NCI-H1105 treated with DMSO at 0.1 percent for 48 hours (cell line): ENCODE measurements around the gene PTPRZ1.

Experiments
- DNase-seq: peaks from one replicate; lab custom pipeline; 2025; lab: John Stamatoyannopoulos, UW

The PTPRZ1 gene

DNA sequence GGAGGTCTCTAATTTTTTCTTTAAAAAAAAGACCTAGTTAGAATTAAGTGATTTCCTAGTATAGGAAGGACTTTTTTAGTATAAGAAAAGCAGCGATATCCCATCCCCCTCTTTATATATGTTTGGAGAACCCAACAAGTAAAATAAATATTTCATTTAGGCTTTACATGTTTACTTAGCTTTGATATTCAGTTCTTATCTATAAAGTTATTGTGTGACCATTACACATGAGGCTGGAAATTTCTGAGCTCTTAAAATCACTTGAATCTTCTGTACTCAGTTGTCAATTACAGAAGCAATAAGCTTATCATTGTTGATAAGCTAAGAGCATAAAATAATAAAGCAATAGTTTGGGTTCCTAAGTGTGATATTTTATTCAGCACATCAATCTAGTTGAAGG lies 181.4 kb downstream of the PTPRZ1 start:
- no peak for DNase-seq

DNA sequence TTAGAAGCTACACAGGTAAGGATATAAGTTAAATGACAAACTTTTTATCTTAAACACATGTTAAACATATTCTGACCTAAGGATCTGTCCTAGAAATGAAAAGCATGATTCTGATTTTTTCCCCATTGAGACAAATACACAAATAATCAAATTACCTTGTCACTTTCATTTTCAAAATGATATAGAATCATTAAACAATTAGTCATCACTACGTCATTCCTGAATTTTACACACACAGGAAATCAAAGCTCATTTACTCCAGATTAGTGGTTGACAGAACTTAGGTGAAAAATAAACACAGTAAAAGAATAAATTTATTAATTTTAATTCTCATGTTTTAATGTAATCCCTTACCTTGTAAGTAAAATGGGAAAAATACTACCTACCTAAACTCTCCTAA lies 182.1 kb downstream of the PTPRZ1 start:
- DNase-seq = no peak

DNA sequence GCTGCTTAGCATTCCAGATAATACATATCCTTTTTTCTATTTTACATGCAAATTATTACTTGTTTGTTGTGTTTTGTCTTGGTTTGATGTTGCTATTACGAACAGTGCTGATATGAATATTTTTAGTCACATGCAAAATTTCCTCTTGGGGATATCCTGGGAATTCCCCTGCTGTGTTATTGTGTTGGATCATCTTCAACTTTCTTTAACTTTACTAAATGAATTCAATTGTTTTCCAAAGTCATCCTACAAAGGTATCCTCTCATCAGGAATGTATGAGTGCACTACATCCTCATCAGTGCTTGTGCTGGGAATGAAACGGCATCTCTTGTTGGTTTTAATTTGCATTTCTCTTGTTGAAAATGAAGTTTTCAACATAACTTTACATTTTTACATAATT lies 184.0 kb downstream of the PTPRZ1 start:
- no peak for DNase-seq

DNA sequence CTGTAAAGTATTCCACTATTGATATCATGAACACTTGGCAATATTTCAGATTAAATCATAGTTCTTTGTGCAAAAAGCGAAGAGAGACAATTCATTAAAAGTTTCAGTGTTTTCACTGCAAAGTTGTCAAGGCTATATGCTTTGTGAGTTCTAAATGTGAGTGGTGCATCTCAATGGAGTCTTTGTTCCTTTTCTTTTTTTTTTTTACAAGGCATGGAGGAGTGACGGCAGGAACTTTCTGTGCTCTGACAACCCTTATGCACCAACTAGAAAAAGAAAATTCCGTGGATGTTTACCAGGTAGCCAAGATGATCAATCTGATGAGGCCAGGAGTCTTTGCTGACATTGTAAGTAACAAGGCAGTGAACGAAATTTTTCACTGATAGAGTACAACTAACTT lies 186.6 kb downstream of the PTPRZ1 start:
- DNase-seq = no peak

DNA sequence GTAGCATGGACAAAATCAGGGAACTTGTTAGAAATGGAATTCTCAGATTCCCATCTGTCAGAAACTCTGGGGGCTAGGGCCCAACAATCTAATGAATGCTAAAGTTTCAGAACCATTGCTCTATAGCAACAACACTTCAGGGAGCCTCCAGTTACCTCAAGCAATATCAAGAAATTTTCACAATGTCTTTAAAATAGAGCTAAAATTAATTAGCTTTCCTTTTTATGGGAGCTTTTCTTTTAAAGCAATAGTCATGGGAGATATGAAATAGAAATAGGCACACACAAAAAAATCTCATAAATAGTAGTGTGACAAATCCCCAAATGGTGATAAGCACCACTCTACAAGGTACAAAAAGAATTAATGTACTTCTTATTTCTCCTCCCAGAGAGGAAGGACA lies 190.2 kb downstream of the PTPRZ1 start:
- no peak for DNase-seq

DNA sequence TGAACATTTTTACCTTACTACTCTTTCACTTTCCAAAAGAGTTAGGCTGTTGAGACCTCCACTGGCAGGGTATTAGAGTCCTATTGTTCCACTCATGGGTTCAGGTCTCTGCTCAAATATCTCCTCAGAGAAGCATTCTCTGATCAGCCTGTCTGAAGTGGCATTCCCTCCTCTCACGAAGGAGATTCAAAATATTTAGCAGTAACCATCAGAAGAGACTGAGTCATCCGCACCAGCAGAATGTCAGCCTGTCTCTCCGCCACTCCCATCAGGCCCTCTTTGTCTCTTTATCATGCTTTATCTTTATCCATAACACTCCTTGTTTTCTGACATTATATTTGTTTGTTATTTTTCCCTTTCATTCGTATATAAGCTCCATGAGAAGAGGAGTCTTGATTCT lies 192.0 kb downstream of the PTPRZ1 start:
- DNase-seq = no peak

DNA sequence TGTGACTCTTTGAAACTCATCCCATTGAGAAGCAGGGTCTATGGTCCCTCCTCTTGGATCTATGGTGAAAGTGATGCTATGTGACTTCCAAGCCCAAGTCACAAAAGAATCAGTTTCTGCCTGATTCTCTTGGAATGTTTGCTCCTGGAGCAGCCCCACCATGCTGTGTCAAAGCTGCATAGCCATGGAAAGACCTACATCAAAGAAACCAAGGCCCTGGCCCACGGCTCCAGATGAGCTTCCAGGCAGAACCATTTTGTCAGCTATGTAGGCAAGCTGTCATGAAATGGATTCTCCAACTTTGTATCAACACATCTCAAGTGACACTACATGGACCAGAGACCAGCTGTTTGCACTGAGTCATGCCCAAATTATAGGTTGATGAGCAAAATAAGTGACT lies 194.1 kb downstream of the PTPRZ1 start:
- DNase-seq = no peak

DNA sequence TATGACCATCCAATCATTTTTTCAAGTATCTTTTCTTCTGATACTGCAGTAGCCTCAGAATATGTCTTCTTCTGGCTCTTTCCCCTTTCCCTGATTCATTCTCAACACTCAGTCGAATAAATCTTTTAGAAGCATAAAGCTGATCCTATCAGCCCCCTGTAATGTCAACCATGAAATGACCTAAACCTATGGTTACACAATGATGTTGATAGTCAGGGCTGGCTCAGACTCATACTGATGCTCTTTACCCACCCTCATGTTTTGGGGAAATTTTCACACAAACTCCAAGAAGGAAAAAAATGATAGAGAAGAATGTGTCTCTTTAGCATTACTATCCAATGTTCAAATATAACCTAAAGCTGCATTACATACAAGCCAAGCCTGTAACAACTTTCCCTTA lies 195.1 kb downstream of the PTPRZ1 start:
- no peak for DNase-seq

DNA sequence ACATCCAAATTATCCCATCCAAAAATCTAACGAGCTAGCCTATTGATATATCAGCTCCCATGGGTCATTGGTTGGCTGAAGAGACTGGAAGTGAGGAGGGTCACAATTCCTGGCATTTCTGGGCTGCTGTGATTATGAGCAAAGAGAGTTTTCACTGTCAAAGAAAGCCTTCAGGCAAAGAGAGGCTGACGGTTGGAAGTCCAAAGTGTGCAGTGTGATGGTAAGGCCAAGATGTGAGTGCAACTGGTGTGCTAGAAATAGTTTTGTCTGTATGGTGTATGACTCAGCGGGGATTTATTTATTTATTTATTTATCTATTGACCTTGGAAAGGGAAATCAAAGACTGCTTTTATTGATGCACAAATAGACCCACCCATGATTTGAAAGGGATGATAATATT lies 196.0 kb downstream of the PTPRZ1 start:
- DNase-seq = no peak

DNA sequence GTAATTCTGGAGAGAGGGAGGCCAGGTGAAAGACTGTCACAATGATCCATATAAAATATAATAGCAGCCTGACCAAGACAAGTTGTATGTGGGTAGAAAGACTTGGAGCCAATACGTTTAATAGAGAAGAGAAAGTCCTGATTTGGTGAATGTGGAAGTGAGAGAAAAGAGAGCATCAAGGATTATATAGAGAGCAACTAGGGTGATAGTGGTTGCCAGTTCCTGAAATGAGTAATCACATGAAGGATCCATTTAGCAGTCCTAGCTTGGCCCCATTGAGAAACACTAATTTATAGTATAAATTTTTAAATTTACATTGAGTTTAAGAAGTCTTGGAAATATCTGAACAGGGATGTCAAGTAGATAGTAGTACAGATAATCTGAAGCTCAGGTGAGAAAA lies 197.1 kb downstream of the PTPRZ1 start:
- no peak for DNase-seq

DNA sequence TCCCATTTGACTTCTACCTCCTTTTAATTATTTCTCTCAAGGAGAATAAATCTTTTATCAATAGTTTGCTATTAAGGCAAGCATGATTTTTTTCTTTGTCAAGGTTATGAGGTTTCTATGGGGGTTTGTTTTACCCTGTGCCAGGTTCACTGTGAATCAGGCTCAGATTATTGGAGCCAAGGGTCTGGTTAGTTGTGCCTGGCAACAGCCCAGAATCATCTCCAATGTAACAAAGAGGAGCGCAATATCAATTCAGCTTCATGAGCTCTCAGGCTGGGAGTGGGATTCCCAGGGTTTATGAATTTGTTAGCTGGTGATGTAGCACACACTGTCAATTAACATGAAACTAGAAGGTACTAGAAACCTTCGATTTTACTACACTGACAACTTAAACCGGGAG lies 197.9 kb downstream of the PTPRZ1 start:
- peak; percentile 11 for DNase-seq

DNA sequence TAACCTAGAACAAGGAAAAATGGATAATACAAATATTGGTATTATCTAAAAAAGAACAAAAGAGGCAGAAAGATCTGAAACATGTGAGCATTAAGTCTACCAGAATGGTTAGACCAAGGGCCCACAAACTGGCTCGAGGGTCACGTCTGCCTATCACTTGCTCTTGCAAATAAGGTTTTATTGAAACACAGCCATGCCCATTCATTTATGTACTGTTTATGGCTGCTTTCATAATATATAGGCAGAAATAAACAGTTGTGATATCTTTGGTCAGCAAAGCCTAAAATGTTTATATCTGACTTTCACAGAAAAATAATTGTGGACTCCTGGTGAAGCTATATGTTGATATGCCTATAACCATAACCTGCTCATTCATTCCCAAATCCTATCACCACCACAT lies 199.3 kb downstream of the PTPRZ1 start:
- DNase-seq = no peak

DNA sequence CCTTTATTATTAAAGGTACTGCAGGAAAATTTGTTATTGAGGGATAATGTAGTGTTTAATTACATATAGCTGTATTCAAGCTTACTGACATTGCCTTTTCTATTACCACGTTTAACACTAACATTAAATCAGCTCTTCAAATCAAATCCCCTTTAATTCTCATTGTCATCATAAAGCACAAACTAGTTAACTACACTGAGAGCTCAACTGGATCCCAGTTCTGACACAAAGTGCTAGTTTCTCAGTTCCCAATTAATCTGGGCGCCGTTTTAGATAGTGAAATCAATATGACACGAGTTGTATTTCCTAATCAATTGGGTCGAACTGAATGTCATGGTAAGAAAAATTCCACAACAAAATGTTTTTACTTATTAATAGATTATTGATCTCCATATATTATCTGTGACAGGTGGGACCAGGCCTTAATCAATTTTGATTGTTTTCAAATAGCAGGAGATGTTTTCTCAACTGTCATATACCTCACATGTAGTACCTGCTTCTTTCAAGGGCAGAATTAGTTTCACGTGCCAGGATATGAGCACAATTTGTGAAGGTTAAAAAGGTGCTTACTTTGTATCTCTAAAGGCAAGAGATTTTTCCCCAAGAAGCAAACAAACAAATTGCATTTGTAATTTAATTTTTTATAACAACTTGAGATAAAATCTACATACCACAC lies 200.1 kb downstream of the PTPRZ1 start:
- no peak for DNase-seq

DNA sequence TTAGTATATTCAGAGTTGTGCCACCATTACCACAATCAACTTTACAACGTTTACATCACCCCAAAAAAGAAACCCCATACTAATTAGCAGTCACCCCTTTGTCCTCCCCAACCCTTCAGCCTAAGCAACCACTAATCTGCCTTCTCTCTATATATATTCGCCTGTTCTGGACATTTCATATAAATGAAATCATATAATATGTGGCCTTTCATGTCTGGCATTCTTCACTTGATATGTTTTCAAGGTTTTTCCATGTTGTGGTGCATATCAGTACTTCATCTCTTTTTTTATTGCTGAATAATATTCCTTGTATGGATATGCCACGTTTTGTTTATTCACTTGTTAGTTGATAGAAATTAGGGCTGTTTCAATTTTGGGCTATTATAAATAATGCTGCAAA lies 200.7 kb downstream of the PTPRZ1 start:
- DNase-seq = no peak

DNA sequence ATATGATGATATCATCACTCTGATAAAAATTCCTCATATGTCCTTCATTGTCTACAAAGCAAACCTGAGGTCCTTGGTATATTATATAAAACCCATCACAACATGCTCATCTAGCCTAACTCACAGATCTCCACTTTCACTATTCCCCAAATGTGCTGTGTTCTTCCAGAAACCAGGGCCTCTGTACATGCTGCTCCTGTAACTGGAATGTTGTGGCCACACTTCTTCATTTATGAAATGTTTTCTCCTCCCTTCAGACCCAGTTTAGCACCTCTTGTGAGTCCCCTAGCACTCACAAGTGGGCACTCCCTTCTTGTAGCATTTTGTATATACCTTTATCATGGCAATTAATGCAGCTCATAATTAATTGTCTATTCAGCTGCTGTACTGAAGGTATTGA lies 209.2 kb downstream of the PTPRZ1 start:
- DNase-seq = no peak

DNA sequence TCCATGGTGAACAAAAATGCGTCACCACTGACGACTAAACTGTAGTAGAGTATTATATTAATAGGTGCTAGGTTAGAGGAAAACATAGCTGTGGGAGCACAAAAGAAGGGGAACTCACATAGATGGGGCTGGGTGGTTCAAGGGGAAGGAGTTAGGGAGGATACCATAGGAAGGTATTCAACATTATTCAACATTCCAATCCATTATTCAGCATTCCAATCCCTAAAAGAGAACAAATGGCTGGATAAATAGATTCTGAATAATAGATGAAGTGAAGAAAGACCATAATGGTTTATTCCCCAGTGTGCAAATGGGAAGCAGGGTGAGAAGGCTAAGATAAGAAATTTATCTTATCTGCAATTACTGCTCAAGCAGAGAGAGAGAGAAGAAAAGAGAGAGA lies 209.7 kb downstream of the PTPRZ1 start:
- DNase-seq = no peak

DNA sequence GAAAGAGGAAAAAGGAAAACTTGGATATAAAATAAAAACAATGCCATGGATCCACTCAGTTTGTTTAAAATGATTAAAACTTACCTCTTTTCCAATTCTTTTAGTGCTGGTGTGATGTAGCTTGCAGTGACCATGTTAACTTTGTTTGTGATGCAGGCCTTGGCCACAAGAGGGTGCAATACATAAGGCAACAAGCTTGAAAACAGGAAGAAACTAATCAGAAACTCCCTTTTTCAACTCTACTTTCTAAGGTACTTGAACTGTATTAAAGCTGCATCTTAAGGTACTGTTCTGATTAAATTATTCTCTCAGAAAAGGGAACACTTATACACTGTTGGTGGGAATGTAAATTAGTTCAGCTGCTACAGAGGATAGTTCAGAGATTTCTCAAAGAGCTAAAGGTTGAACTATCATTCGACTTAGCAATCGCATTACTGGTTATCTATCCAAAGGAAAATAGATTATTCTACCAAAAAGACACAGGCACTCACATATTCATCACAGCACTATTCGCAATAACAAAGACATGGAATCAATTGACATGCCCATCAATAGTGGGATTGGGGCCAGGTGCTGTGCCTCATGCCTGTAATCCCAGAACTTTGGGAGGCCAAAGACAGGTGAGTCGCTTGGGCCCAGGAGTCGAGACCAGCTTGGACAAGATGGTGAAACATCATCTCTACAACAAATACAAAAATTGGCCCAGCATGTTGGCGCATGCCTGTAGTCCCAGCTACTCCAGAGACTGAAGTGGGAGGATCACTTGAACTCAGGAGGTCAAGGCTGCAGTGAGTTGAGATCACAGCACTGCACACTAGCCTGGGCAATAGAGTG lies 220.2 kb downstream of the PTPRZ1 start:
- peak; percentile 49 for DNase-seq

DNA sequence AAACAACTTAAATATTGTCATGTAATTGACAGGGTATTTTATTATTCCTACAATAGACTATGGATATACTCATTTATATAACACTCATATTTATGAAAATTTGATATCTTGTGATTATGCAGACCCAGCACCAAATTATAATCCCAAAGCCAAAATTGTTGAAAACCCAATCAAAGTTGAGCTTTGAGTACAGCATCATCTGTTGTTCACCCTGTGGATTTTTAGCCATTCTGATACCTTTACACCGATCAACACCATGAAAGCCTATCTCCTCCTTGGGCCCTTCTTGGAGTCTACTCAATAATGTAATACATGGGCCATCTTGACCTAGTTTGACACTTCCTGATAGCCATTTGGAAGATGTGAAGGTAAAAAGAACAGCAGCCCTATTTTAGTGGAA lies 221.6 kb downstream of the PTPRZ1 start:
- DNase-seq = no peak

DNA sequence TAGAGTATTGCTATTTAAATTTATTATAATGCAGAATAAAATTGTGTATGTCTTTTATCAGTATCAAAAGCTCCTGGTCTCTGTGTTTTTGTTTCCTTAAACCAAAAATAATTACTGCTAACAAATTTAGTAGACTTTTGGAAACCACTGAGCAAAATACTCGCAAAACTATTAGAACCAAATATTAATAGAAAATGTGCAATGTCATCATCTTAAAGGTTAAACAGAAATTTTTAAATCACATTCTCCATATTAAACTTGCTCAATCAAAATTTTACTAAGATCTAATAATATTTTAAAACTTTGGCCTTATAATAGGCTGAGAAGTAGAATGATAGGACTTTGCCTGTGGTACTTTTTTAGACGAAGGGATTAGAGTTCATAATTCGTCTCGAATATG lies 222.7 kb downstream of the PTPRZ1 start:
- no peak for DNase-seq

DNA sequence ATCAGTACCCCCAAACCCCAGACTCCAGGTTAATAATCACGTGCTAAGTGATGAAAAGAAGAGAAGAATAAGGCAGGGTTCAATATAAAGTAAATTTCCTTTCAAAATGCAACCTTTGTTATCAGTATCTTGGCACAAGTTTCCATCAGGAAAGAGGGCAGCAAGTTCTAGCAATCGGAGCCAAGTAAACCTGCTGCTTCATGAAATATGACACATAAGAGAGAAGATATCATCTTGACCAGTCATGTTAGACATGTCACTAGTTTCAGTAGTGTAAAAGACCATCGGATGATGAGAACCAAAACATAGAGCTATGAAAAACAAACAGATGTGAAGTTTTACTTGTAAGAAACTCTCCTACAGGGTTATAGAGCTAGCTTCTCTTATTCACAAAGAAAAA lies 227.1 kb downstream of the PTPRZ1 start:
- DNase-seq = no peak

DNA sequence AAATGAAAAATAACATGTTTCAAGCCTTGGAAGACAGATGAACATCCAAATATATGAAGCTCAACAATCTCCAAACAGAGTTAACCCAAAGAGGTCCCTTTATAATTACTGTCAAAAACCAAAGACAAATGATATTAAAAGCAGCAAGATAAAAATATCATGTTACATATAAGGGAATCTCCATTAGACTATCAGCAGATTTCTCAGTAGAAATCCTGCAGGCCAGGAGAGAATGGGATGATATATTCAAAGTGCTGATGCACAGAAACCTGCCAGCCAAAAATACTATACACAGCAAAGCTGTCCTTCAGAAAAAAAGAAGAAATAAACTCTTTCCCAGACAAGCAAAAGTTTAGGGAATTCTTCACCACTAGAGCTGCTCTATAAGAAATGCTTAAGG lies 230.1 kb downstream of the PTPRZ1 start:
- no peak for DNase-seq
